ENCODE measurements around the gene APBB2.

DNA sequence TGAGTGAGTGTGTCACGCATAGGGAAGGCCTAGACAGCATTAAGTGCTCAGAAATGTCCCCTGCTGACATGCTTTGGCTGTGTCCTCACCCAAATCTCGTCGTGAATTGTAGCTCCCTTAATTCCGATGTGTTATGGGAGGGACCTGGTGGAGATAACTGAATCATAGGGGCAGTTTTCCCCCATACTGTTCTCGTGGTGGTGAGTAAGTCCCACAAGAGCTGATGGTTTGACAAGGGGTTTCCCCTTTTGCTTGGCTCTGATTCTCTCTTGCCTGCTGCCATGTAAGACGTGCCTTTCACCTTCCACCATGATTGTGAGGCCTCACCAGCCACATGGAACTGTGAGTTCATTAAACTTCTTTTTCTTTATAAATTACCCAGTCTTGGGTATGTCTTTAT, 386.6 kb downstream of the APBB2 start:
- TF ChIP-seq, protein P1, sequence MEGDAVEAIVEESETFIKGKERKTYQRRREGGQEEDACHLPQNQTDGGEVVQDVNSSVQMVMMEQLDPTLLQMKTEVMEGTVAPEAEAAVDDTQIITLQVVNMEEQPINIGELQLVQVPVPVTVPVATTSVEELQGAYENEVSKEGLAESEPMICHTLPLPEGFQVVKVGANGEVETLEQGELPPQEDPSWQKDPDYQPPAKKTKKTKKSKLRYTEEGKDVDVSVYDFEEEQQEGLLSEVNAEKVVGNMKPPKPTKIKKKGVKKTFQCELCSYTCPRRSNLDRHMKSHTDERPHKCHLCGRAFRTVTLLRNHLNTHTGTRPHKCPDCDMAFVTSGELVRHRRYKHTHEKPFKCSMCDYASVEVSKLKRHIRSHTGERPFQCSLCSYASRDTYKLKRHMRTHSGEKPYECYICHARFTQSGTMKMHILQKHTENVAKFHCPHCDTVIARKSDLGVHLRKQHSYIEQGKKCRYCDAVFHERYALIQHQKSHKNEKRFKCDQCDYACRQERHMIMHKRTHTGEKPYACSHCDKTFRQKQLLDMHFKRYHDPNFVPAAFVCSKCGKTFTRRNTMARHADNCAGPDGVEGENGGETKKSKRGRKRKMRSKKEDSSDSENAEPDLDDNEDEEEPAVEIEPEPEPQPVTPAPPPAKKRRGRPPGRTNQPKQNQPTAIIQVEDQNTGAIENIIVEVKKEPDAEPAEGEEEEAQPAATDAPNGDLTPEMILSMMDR (IDR thresholded peaks at IDR 0.05), result no peak
- TF ChIP-seq POLR2A (IDR thresholded peaks at IDR 0.05), result no peak

All from prostate gland (tissue), 2 donors.